K562 (cell line): ENCODE measurements around the gene SKAP1. TPM values are rescaled to one million over a fixed set of nuclear protein-coding genes. Genes with fewer than 3 reads are reported as not detected.
A peak's percentile ranks its signal among the peaks of the same experiment; 100 is the strongest.

Experiments
- BRD9 ChIP-seq: fragments of 450-650 bp; IDR thresholded peaks from 2 replicates; pipeline ENCODE4 v1.6.1; 2018; ENCODE audit warnings: low read depth; ENCODE audit not compliant: partially characterized antibody
- FOXA1 ChIP-seq: fragments of 450-650 bp; IDR thresholded peaks from 2 replicates; pipeline ENCODE4 v1.6.1; 2016; ENCODE audit warnings: mild to moderate bottlenecking, borderline replicate concordance
- GTF2F1 ChIP-seq: IDR thresholded peaks from 2 replicates; pipeline ENCODE4 v1.6.1; 2011; ENCODE audit warnings: low read depth, low read length, improper control_type of control experiment
- HLTF ChIP-seq: fragments of 450-650 bp; IDR thresholded peaks from 2 replicates; pipeline ENCODE4 v1.6.1; 2016
- IRF2 ChIP-seq: sonication (generic); formaldehyde crosslinking; IDR thresholded peaks from 2 replicates; pipeline ENCODE4 v1.8.1; 2022; ENCODE audit warnings: mild to moderate bottlenecking, missing genetic modification reagents
- MCM2 ChIP-seq: fragments of 450-650 bp; IDR thresholded peaks from 2 replicates; pipeline ENCODE4 v1.6.1; 2017; ENCODE audit warnings: low read depth, mild to moderate bottlenecking
- MYC ChIP-seq, 2 experiments: fragments of 250-450 bp in 1 of 2; sonication (Bioruptor Pico) in 1 of 2; IDR thresholded peaks; 2 replicates each; pipeline versions ENCODE4 v1.5.1 to v1.6.1; 2012 to 2021; ENCODE audit warnings: low read depth in 2 of 2, borderline replicate concordance in 1 of 2, improper control_type of control experiment in 1 of 2, low read length in 1 of 2, mild to moderate bottlenecking in 1 of 2, moderate library complexity in 1 of 2
- NCOA2 ChIP-seq, 2 experiments: fragments of 450-650 bp; IDR thresholded peaks; 2 replicates each; pipeline ENCODE4 v1.6.1; 2018; ENCODE audit warnings: mild to moderate bottlenecking in 2 of 2, moderate library complexity in 1 of 2; ENCODE audit not compliant: partially characterized antibody in 2 of 2
- NEUROD1 ChIP-seq: fragments of 150-350 bp; IDR thresholded peaks from 2 replicates; pipeline ENCODE4 v1.6.1; 2014; ENCODE audit warnings: borderline replicate concordance, low read length, low read depth; ENCODE audit not compliant: partially characterized antibody
- NUFIP1 ChIP-seq: fragments of 450-650 bp; IDR thresholded peaks from 2 replicates; pipeline ENCODE4 v1.6.1; 2018; ENCODE audit not compliant: partially characterized antibody
- PCBP2 ChIP-seq: fragments of 200-400 bp; formaldehyde crosslinking; IDR thresholded peaks from 2 replicates; pipeline ENCODE4 v1.6.1; 2018; ENCODE audit warnings: low read length, low read depth, mild to moderate bottlenecking, moderate library complexity; ENCODE audit not compliant: poor library complexity, severe bottlenecking
- PHF21A ChIP-seq: fragments of 450-650 bp; IDR thresholded peaks from 2 replicates; pipeline ENCODE4 v1.6.1; 2017; ENCODE audit warnings: low read depth, borderline replicate concordance
- POLR3G ChIP-seq: IDR thresholded peaks from 2 replicates; pipeline ENCODE4 v1.6.1; 2011; ENCODE audit not compliant: insufficient read length, insufficient replicate concordance; ENCODE audit errors: extremely low read depth
- SP2 ChIP-seq: IDR thresholded peaks from 2 replicates; pipeline ENCODE4 v1.6.1; 2011; ENCODE audit warnings: mild to moderate bottlenecking, low read depth, low read length, moderate library complexity; ENCODE audit not compliant: poor library complexity, severe bottlenecking; ENCODE audit errors: extremely low read depth
- TAF9B ChIP-seq: fragments of 450-650 bp; IDR thresholded peaks from 2 replicates; pipeline ENCODE4 v1.6.1; 2018; ENCODE audit warnings: mild to moderate bottlenecking; ENCODE audit not compliant: partially characterized antibody
- TRIM24 ChIP-seq, 2 experiments: fragments of 450-650 bp; IDR thresholded peaks; 2 replicates each; pipeline ENCODE4 v1.6.1; 2016
- ZNF79 ChIP-seq: fragments of 250-450 bp; sonication (Bioruptor Pico); IDR thresholded peaks from 2 replicates; pipeline ENCODE4 v1.4.0; 2020; ENCODE audit warnings: low read depth, mild to moderate bottlenecking, moderate library complexity
- polyA plus RNA-seq, 8 experiments: library from polyadenylated mRNA; depleted of rRNA in 4 of 8; stranded (reverse) in 5 of 8; unstranded in 3 of 8; fragments of >200 nt; fragmentation: Nextera tagmentation in 2 of 8; fragmentation: Illumina TruSeq in 1 of 8; extraction: Ambion mirVana in 2 of 8; extraction: Trizol in 1 of 8; gene quantifications; 2 replicates each; pipeline versions ENCODE4 v1.2.1 to v1.2.3, GENCODE V29; 2011 to 2014; ENCODE audit warnings: inconsistent platforms in 1 of 8, missing spikeins in 1 of 8
- total RNA-seq, 7 experiments: library from RNA; depleted of rRNA in 6 of 7; stranded (reverse); fragments of >200 nt in 6 of 7; fragmentation: Illumina TruSeq in 2 of 7; extraction: Trizol in 2 of 7; gene quantifications; 2 replicates each; pipeline versions ENCODE4 v1.2.1 to v1.2.3, GENCODE V29; 2011 to 2021; ENCODE audit warnings: low replicate concordance in 1 of 7
- TF ChIP-seq, protein P1 (sequence below): fragments of 250-450 bp; sonication (Bioruptor Pico); IDR thresholded peaks from 2 replicates; pipeline ENCODE4 v1.8.0; 2022; ENCODE audit warnings: moderate library complexity, mild to moderate bottlenecking, inconsistent platforms
- TF ChIP-seq, protein P2 (sequence below): fragments of 450-650 bp; IDR thresholded peaks from 2 replicates; pipeline ENCODE4 v1.6.1; 2016; ENCODE audit warnings: borderline replicate concordance
- TF ChIP-seq, protein P3 (sequence below): fragments of 450-650 bp; IDR thresholded peaks from 2 replicates; pipeline ENCODE4 v1.6.1; 2014; ENCODE audit warnings: low read depth, mild to moderate bottlenecking, moderate library complexity, borderline replicate concordance

SKAP1 gene
- total and polyA plus RNA-seq, 9 of the 15 experiments (the other 6 are each of a cell fraction or from before 2014, with no cell fraction given), result 0.06 to 0.80 (median 0.10) TPM; not detected in 4

DNA sequence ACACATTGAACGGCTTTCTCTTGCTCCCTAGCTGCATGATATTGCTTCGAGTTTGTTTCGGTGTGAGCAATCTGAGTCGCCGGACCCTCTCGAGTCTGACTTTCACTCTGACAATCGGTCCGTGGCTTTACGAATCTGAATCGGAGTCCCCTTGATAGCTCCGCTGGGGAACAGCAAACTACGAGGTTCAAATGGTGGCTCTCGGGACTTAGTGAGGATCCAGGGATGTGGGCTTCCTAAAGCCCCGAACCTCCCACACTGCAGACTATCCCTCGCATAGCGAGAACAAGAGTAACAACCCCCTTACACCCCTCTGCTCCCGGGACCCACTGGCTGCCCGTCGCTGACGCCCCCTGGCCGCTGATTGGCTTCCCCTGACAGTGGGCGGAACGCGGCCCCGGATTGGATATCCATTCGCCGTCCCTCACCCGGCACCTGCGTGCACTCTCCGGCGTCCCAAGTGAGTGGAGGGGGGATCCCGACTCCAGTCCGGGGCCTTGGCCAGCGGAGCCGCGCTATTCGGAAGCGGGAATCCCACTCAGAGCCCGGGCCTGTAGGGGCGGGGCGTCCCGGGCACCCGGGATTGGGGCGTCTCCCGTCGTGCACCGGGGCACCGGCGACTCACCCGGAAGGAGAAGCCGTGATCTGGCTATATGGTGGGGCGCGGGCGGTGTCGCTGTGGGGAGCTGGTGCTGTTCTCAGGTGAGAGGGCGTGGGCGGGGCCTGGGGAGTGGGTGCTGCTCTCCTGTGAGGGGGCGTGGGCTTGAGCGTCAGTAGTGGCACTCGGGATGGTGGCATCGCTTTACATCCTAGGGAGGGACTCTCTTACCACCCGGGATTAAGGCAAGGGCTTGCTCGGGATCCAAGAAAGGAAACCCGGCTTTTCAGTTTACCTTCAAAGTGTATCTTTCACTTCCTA, 322.6 kb downstream of the SKAP1 start, which contains the start of gene SNX11 (continued):
- TF ChIP-seq, protein P1, sequence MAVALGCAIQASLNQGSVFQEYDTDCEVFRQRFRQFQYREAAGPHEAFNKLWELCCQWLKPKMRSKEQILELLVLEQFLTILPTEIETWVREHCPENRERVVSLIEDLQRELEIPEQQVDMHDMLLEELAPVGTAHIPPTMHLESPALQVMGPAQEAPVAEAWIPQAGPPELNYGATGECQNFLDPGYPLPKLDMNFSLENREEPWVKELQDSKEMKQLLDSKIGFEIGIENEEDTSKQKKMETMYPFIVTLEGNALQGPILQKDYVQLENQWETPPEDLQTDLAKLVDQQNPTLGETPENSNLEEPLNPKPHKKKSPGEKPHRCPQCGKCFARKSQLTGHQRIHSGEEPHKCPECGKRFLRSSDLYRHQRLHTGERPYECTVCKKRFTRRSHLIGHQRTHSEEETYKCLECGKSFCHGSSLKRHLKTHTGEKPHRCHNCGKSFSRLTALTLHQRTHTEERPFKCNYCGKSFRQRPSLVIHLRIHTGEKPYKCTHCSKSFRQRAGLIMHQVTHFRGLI (CRISPR knock-in tag), result no peak
- TF ChIP-seq NEUROD1 (peak; percentile 44), PCBP2 (no peak), POLR3G (no peak), MCM2 (no peak), PHF21A (peak; percentile 80), NCOA2 (IDR thresholded peaks at IDR 0.05; ENCODE audit: partially characterized antibody in 2 of 2) (no peak), ZNF79 (CRISPR knock-in tag) (no peak), MYC (IDR thresholded peaks at IDR 0.05; ENCODE audit: low read depth, low read length) (peak; percentile 32), MYC (CRISPR knock-in tag; IDR thresholded peaks at IDR 0.05; ENCODE audit: borderline replicate concordance, low read depth) (no peak), TAF9B (peak; percentile 35), SP2 (peak; percentile 61), FOXA1 (no peak), TRIM24 (IDR thresholded peaks at IDR 0.05) (no peak), HLTF (no peak), GTF2F1 (0 out of 2 replicates have a peak, but pooled peaks have one; percentile 22), NUFIP1 (no peak), BRD9 (no peak), IRF2 (CRISPR knock-in tag) (no peak)
- TF ChIP-seq, protein P2, sequence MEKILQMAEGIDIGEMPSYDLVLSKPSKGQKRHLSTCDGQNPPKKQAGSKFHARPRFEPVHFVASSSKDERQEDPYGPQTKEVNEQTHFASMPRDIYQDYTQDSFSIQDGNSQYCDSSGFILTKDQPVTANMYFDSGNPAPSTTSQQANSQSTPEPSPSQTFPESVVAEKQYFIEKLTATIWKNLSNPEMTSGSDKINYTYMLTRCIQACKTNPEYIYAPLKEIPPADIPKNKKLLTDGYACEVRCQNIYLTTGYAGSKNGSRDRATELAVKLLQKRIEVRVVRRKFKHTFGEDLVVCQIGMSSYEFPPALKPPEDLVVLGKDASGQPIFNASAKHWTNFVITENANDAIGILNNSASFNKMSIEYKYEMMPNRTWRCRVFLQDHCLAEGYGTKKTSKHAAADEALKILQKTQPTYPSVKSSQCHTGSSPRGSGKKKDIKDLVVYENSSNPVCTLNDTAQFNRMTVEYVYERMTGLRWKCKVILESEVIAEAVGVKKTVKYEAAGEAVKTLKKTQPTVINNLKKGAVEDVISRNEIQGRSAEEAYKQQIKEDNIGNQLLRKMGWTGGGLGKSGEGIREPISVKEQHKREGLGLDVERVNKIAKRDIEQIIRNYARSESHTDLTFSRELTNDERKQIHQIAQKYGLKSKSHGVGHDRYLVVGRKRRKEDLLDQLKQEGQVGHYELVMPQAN, result peak; percentile 13; the same call in 1 of the 2 replicates
- TF ChIP-seq, protein P3, sequence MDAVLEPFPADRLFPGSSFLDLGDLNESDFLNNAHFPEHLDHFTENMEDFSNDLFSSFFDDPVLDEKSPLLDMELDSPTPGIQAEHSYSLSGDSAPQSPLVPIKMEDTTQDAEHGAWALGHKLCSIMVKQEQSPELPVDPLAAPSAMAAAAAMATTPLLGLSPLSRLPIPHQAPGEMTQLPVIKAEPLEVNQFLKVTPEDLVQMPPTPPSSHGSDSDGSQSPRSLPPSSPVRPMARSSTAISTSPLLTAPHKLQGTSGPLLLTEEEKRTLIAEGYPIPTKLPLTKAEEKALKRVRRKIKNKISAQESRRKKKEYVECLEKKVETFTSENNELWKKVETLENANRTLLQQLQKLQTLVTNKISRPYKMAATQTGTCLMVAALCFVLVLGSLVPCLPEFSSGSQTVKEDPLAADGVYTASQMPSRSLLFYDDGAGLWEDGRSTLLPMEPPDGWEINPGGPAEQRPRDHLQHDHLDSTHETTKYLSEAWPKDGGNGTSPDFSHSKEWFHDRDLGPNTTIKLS, result peak; percentile 61
